Activated T-cell treated with anti-CD3 and anti-CD28 coated beads, Interleukin-2, amount 50 U/mL, for 1 hour (primary cell): ENCODE data around the gene NEDD4L.
"Not testable (repeated sequence)": the region's sequence is repeated elsewhere in the genome, so short reads cannot be mapped to it uniquely, and the experiment has no call there.

Source experiments
- DNase-seq: peaks from one replicate; pipeline ENCODE4 v3.0.0-alpha.2; 2020

The NEDD4L gene

GRCh38 chr18:58408665-58409064 is 364.6 kb downstream of the NEDD4L start:
- no peak for DNase-seq

- DNase-seq: no peak
Observed at GRCh38 chr18:58409802-58410445, 365.9 kb downstream of the NEDD4L start.

GRCh38 chr18:58411323-58411722 is 367.3 kb downstream of the NEDD4L start:
- DNase-seq: no peak

GRCh38 chr18:58412844-58413666 is 369.0 kb downstream of the NEDD4L start:
- DNase-seq: no peak

- no peak for DNase-seq
Observed at GRCh38 chr18:58413667-58414628, 369.9 kb downstream of the NEDD4L start.

- no peak for DNase-seq
Observed at GRCh38 chr18:58416014-58416703, 372.1 kb downstream of the NEDD4L start.

- no peak for DNase-seq
Observed at GRCh38 chr18:58416704-58417683, 373.0 kb downstream of the NEDD4L start.

- no peak for DNase-seq
Observed at GRCh38 chr18:58417752-58418151, 373.7 kb downstream of the NEDD4L start.

- DNase-seq: no peak
Observed at GRCh38 chr18:58418361-58418760, 374.3 kb downstream of the NEDD4L start.

- DNase-seq: no peak
Observed at GRCh38 chr18:58419587-58420199, 375.7 kb downstream of the NEDD4L start.

- DNase-seq: no peak
Observed at GRCh38 chr18:58426611-58427010, 382.6 kb downstream of the NEDD4L start.

- DNase-seq: no peak
Observed at GRCh38 chr18:58427321-58427720, 383.3 kb downstream of the NEDD4L start.

GRCh38 chr18:58429442-58429841 is 385.4 kb downstream of the NEDD4L start:
- no peak for DNase-seq

GRCh38 chr18:58431215-58431614 is 387.2 kb downstream of the NEDD4L start:
- no peak for DNase-seq

GRCh38 chr18:58432050-58432727 is 388.2 kb downstream of the NEDD4L start:
- DNase-seq: no peak

GRCh38 chr18:58435221-58436005 is 391.4 kb downstream of the NEDD4L start:
- not testable (repeated sequence) for DNase-seq

- DNase-seq: no peak
Observed at GRCh38 chr18:58438161-58438957, 394.3 kb downstream of the NEDD4L start.

- DNase-seq: no peak
Observed at GRCh38 chr18:58438958-58439300, 394.9 kb downstream of the NEDD4L start.

GRCh38 chr18:58443671-58444070 is 399.6 kb downstream of the NEDD4L start:
- no peak for DNase-seq
